ENCODE measurements around the gene CASZ1.

Gene CASZ1

DNA sequence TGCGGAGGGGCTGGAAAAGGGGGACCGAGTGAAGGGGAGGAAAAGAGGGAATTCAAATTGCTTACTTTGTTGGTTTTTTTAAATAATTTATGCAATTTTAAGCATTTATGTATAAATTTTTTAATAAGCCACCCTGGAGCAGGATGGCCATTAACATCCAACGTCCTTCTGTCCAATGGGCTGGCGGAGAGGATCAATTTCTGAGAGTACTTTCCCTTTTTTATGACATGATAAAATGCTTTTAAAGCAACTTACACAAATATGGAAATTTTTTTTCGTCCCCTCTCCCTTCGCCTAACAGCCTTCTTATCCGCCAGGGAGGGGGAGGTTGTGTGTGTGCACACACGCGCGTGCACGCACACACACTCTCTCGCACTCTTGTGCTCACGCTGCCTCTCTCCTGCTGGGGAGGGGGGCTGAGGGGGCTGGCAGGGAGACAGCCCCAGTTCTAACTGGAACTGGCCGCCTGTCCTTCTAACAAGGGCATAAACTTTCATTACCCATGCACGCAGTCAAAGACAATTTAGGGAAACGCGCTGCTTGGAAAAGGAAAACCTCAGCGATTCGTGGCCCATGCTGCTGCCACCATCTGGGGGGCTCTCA, 123.2 kb downstream of the CASZ1 start:
- DNase-seq (ENCODE audit: low read depth in 2 of 2): no peak

DNA sequence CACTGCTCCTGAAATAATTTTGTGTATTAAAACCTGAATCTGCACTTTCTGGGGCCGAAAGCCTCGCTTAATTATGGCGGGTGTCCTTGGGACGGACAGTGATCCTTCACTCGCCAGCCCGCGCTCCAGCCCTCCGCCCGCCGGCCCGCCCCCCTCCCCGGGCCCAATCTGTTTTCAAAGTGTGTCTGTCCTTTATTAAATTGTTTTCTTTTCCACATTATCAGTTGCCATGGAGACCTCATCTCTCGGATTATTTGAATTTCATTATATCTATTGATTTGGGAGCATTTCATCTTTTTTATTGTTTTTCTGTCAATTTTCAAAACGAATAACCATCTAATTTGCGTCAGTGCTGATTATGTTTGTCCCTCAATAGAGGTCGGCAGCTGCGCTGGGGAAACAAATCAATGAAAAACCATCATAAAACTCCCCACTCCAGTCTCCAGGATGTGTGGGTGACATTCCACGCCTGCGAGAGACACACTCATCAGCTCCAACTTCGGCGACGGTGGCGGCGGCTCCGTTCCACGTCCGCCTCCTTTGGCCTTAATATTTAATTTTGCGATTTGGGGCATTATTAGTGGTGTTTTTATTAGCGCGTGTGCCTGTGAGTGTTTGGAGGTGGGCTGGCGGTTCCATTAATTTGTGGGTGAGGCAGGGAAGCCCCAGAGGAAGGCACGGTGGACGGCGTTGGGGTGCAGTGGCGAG, 123.9 kb downstream of the CASZ1 start:
- DNase-seq (ENCODE audit: low read depth in 2 of 2): no peak

DNA sequence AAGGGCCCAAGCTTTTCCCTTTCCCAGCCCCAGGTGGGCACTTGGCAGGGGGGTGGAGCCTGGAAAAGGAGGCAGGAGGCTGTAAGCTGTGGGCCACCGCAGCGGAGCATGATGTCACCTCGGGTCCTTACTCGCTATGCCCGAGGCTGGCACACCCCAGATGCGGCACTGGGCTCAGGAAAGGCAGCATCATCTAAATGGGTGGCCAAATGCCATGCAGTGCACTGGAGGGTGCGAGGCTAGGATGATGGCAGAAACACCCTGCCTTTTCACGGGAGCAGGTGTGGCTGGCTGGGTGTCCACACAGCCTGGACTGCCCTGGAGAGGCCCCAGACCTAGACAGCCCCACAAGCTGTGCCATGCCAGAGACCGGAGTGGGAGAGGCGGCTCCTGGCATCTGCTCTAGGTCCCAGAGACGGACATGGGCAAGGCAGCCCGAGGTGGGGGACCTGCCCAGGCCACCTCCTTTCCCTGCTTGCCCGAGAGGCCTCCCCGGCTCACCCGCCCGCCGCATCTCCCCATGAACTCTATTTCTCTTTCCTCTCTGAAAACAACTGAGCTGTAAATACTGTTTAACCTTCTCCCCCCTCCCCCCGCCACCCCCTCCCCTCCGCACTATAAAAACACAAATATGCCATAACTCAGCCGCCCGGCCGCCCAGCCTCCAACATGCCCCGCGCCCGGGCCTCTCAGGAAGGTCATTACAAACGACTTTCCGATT, 124.7 kb downstream of the CASZ1 start:
- DNase-seq (ENCODE audit: low read depth in 2 of 2): no peak

DNA sequence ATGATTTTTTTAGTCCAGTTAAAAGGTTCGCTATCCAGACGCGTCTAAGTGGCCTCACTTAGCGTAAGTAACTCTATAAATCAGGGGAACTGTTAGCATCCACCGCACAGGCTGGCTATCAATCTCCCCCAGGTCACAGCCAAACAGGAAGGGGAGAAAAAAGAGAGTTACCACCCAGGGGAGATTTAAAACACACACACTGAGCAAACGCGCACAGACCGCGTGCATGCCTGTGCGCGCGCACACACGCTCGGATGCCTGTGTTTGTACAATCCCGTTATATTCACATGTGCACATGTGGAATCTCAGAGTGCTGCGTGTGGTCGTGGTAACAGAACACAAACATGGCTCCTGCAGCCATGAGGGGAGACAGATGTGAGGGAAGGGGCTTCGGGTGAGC, 125.4 kb downstream of the CASZ1 start:
- DNase-seq (ENCODE audit: low read depth in 2 of 2): no peak

DNA sequence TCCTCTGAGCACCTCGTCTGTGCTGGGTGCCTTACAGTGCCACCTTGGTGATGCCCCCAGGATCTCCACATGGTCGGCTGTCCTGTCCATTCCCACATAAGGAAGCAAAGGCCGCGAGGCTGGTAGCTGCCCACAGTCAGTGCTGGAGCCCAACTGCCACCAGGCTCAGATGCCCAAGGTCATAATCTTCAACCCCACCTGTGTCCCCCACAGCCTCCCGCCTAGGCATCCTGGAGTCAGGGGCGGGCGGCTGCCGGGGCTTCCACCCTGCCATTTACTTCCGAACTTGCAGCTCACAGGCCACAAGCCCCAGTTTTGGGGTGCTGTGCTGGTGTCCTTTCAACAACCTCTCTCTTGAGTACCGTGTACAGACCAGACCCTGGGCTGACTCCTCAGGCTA, 126.3 kb downstream of the CASZ1 start:
- no peak for DNase-seq (ENCODE audit: low read depth in 2 of 2)

DNA sequence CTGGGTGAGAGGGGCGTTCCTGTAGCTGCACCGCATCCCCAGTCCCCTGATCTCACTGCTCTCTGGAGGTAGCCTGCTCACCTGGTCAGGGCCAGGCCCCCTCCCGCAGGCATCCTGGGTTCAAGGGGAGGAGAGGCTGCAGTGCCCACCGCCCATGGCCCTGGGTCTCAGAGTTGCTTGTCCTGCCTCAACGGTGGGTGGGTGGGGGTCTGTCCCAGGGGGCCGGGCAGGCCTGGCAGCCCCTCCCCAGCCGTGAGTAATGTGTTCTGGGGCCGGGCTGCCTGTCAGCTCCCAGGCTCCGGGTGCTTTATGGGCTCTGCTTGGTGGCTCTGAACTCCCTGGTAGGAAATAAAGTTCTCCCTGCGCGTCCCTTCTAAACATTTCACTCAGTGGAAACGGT, 126.9 kb downstream of the CASZ1 start:
- DNase-seq (ENCODE audit: low read depth in 2 of 2): no peak

DNA sequence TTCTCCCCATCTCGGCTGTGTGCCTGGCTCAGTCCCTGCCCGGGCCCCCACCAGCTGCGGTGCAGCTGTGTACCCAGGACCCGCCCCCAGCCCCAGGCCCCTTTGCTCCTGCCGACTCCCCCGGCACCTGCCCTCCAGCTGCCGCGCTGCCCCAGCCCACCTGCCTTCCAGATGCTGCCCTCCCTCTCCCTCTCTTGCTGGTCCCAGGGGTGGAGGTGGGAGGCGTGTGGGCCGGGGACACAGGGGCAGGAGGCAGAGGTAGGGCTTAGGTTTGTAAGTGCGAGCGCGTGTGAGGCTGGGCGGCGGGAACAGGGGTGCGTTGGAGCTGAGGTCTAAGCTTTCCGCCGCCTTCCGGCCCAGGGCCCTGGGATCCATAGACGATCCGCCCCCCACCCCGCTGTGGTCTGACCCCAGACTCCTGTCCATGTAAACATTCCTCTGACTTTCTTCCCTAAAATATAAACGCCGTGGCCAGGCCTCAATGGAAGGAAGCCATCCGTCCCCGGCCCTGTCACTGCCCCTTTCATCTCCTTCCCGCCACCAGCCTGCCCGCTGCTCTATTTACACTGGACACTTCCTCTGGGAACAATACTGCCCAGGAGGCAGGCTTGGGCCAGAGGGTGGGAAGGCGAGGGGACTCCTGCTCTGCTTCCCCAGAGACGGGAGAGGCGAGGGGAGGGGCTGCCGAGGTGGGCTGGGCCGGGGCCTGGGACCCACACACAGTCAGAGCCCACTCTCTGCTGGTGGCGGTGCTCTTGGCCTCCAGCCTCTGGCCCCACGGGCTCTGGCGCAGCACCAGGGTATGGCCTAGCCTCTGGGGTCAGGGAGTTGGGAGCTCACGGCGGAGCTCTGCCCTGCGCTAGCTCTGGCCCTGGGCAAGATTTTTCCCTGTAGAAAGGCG, 128.3 kb downstream of the CASZ1 start:
- no peak for DNase-seq (ENCODE audit: low read depth in 2 of 2)

DNA sequence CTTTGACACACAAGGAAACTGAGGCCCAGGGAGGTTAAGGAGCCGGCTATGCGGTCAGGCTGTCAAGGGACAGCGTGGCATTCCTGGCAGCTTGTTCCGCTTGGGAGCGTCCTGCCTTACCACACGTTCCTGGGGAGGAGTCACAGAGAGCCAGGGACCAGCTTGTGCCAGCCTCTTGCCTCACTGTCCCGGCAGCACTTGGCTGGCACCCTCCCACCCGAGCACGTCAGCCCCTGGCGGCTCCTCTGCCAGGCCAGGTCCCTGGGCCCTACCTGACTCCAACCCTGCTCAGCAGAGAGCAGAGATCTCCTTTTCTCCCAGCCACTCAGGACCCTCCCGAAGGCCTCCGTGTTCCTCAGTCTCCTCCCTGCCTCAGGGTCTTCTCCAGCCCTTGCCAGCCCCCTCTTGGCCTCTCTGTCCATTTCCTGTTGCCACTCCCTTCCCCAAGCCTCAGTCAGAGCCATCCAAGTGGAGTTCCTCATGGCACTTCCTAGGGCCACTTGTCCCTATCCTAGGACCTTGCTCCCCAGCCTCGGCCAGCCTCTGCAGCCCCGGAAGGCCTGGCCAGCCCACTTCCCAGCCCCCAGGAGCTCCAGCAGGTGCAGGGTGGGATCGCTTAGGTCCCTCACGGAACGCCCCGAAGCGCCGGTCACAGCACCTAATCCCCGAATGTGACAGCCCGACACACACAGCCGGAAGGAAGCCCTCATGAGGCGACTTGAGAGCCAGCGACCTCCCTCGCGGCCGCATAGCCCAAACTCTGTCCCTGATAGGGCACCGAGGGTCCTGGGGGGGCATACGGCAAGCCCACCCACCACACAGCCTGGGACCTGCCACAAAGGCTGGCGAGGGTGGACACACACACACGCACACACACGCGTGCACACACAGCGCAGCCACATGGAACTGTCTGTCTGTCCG, 130.3 kb downstream of the CASZ1 start:
- DNase-seq (ENCODE audit: low read depth in 2 of 2): no peak

DNA sequence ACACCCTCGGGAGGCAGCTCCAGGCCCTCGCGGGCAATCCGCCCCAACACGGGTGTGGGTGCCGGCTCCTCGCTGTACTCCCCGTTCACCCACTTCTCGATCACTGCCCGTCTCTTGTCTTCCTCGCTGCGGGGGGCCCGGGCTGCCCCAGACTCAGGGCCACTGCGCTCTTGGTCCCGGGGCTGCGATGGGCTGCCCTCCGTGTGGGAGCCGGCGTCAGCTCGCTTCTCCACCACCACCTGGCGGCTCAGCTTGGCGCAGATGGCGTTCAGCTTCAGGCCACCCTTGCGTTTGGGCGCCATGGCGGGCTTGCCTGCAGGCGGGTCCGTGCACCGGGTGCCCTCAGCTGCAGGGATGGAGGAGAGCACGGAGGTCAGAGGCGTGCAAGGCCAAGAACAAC, 131.2 kb downstream of the CASZ1 start:
- DNase-seq (ENCODE audit: low read depth in 2 of 2): no peak

DNA sequence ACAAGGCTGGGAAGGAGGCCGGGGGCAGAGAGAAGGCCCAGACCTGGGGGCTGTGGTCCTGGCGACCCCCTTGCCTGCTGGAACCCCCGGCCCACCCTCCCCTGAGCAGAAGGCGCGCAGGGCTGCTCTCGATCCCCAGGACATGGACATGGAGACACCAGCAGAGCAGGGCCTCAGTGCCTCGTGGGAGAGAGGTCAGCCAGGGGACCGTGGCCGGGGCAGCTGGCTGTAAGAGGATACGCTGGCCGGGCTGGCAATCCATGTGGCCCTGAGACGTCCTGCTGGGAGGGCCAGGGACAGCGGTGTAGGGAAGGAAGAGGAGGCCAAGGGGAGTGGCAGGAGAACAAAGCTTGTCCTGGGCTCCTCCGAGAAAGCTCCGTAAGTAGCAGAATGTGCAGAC, 132.2 kb downstream of the CASZ1 start:
- DNase-seq (ENCODE audit: low read depth in 2 of 2): no peak

DNA sequence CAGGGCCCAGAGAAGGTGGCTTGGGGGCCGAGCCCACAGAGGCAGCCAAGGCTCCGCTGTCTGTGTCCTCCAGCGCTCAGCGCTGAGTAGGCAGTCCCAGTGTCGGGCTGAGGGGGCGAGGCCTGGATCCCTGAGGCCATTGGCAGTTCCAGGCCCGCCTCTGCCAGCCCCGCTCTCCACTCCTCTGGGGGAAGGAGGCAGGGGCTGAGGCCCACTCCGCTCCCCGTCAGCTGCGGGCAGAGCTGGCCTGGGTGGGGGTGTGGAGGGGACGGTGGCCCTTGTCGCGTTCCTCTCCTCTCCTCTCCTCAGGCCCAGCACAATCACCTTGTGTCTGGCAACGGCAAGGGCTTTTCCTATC, 132.8 kb downstream of the CASZ1 start:
- DNase-seq (ENCODE audit: low read depth in 2 of 2): no peak

DNA sequence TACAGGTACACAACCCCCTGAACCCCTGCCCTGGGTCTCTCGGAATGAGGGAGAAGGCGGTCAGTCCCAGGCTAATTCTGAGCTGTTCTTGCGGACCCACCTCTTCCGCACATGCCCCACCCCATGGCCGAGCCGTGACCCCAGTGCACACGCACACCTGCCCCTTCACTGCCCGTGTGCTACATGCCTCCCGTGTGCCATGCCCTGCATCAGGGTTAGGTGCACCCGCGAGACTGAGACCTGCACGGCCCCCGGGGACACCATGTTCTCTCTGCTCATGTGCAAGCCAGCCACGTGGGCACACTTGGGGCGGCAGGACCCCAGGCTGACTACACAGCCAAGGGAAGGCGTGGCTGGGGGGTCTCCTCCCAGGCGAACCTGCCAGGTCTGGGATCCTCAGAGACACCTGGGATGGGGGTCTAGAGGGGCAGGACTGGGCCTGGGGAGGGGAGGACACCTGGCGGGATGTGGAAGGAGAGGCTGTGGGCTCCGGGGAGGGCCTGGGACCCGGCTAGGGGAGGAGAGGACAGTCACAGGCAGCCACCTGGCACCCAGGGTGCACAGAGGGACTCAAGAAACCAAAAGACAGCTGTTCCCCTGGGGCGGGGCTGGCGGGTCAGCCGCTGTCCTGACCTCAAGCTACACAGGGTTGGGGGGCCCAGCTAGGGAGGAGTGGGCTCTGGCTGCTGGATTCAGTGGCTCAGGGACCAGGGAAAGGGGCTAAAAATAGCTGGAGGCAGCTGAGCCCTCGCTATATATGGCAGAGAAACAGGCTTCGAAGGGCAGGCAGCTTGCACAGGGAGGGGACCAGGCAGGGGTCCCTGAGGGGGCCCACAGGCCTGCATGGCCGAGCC, 133.4 kb downstream of the CASZ1 start:
- no peak for DNase-seq (ENCODE audit: low read depth in 2 of 2)

DNA sequence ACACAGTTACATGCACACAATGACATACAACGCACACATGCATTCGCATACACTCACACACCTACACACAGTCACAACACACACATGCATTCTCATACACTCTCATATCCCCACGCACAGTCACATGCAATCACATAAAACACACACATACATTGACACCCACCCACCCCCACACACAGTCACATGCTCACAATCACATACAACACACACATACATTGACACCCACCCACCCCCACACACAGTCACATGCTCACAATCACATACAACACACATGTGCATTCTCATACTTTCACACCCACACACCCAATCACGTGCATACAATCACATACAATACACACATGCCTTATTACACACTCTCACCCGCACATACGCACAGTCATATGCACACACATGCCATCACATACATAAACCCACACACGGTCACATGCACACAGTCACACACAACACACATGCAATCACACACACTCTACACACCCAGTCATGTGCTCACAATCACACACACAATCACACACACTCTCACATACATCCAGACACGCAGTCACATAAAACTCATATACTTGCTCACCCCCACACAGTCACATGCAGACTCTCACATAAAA, 134.3 kb downstream of the CASZ1 start:
- no peak for DNase-seq (ENCODE audit: low read depth in 2 of 2)

DNA sequence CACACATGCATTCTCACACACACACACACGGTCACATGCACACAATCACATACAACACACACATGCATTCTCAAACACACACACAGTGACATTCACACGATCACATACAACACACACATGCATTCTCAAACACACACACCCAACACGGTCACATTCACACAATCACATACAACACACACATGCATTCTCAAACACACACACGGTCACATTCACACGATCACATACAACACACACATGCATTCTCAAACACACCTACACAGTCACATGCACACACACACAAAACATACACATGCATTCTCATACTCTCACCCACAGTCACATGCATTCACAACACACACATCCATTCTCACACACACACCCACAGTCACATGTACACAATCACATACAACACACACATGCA, 135.0 kb downstream of the CASZ1 start:
- DNase-seq (ENCODE audit: low read depth in 2 of 2): no peak

DNA sequence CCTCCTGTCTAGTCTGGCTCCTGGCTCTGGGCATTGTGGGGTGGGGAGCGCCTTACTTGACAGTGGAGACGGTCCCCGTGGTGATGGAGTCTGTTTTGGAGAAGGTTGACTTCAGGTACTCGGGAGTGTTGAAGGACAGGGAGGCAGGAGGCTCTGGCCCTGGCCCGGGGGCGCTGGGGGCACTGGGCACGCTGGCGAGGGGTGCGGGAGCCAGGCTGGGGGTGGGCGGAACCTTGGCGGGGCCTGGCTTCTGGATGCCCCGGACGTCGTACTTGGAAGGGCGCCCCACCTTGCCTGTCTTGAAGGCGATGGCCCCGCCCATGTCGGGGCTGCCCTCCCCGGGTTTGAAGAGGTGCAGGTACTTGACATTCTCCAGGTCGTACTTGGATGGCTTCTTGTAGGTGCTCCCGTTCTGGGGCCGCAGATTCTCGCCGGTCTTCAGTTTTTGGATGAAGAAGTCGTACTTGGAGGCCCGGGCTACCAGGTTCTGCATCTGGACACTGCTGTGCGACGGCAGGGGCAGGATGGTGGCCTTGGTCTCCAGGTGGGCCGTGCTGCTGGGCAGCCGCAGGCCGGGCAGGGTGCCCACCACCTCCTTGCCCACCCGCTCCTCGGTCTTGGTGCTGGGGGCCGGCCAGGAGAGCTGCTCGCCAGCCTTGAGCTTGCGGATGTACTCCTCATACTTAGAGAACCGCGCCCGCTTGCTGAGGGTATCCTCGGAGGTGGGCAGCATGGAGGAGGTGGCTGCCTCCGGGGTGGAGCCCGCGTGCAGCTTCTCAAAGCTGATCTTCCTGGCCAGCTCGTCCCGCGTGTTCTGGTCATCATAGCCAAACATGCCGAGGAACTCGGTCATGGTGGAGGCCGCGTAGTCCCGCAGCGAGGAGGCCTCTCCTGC, 136.6 kb downstream of the CASZ1 start:
- no peak for DNase-seq (ENCODE audit: low read depth in 2 of 2)

DNA sequence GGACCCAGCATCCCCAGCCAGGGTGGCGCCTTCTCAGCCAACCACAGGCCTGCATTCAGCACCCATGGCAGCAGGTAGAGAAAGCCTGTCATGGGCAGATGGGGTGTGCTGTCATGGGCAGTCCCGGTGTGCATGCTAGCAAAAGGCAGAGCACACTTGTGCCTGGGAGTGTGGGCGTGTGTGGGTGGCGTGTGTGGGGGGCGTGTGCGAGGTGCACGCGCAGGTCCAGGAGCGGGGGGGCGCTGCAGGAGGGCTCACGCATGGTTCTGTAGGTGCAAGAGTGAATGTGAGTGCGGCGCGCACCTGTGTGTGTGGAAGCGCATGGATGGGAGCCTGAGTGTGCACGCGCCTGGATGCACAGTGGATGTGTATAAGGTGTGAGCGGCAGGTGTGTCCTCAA, 137.2 kb downstream of the CASZ1 start:
- DNase-seq (ENCODE audit: low read depth in 2 of 2): no peak

DNA sequence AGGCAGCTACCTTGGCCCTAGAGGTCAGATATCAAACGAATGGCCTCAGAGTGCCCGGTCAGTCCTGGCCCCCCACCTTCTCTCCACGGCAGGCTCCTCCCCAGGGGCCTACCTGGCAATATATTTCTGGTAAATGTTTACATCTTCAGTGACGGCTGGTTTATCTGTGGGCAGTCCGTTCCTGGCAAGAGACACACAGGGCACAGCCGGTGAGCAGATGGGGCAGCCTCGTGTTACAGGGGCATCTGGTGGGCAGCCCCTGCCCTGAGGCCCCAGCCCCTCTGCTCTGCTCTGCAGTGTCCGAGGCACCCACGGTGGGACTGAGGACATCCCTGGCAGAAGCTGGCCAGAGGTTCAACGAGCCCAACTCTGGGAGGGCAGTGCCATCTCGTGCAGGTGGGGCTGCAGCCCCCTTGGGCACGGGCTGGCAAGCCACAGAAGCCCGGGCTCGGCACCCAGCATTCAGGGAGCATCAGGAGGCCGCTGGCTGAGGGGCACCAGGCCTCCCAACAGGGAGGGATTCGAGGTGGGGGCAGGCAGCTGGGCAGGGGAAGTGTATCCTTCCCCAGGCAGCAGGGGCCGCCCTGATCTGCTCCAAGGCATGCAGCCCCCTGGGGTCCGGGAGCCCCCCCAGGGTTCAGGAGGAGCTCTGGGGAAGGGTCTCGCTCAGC, 137.9 kb downstream of the CASZ1 start:
- no peak for DNase-seq (ENCODE audit: low read depth in 2 of 2)
